Immature natural killer cell (primary cell): ENCODE measurements around the gene RUNDC1. TPM values are rescaled to one million over a fixed set of nuclear protein-coding genes. Genes with fewer than 3 reads are reported as not detected.
A peak's percentile ranks its signal among the peaks of the same experiment; 100 is the strongest.

ENCODE experiments used
- DNase-seq, 3 donors: peaks; one replicate each; pipeline ENCODE4 v3.0.0; 2022; ENCODE audit warnings: mixed read lengths in 1 of 3
- H3K27ac Mint-ChIP-seq, 6 donors: one replicate each; pipeline ENCODE4 v1.8.0; 2020; ENCODE audit warnings: mixed read lengths in 6 of 6, mild to moderate bottlenecking in 5 of 6, inconsistent platforms in 4 of 6, moderate library complexity in 3 of 6
- H3K27me3 Mint-ChIP-seq, 3 donors: one replicate each; pipeline ENCODE4 v1.8.0; 2020 to 2021; ENCODE audit warnings: low read depth in 3 of 3, mild to moderate bottlenecking in 3 of 3, mixed read lengths in 3 of 3, moderate library complexity in 3 of 3, inconsistent platforms in 1 of 3
- H3K36me3 Mint-ChIP-seq, 3 donors: one replicate each; pipeline ENCODE4 v1.8.0; 2020; ENCODE audit warnings: mixed read lengths in 3 of 3, inconsistent platforms in 2 of 3, mild to moderate bottlenecking in 2 of 3
- H3K4me1 Mint-ChIP-seq, 2 donors: one replicate each; pipeline ENCODE4 v1.8.0; 2020; ENCODE audit warnings: inconsistent platforms in 2 of 2, mild to moderate bottlenecking in 2 of 2, mixed read lengths in 2 of 2, moderate library complexity in 1 of 2
- H3K4me3 Mint-ChIP-seq, 5 donors: one replicate each; pipeline ENCODE4 v1.8.0; 2020; ENCODE audit warnings: mild to moderate bottlenecking in 5 of 5, mixed read lengths in 5 of 5, inconsistent platforms in 3 of 5, moderate library complexity in 3 of 5
- H3K9me3 Mint-ChIP-seq, 6 donors: one replicate each; pipeline ENCODE4 v1.8.0; 2020; ENCODE audit warnings: mild to moderate bottlenecking in 6 of 6, mixed read lengths in 6 of 6, inconsistent platforms in 4 of 6, moderate library complexity in 3 of 6
- polyA plus RNA-seq, 3 donors: library from polyadenylated mRNA; unstranded; fragments of 300-500 nt; fragmentation: Illumina TruSeq; gene quantifications; one replicate each; pipeline ENCODE4 v1.2.3, GENCODE V29; 2021

The RUNDC1 gene
- polyA plus RNA-seq, 3 donors from 2014 or later = 10.2 to 16.5 (median 13.0) TPM

GRCh38 chr17:43027091-43028032 lies 47.0 kb downstream of the RUNDC1 start:
- Mint-ChIP-seq H3K4me1 (peaks cover 10 to 14% of the 10 kb centered on the region in 2 donors), H3K4me3 (peak overlapping the region in 1 of 5 donors; percentile 52), H3K27me3 (peaks cover 4 to 9% (median 6%) of the 10 kb centered on the region in 3 donors), H3K36me3 (no peaks in the 10 kb centered on the region), H3K9me3 (no peaks in the 10 kb centered on the region), H3K27ac (peak overlapping the region in 2 of 6 donors; percentile 32 to 86)
- DNase-seq = no peak

GRCh38 chr17:43028221-43028861 lies 48.0 kb downstream of the RUNDC1 start:
- Mint-ChIP-seq H3K4me1 (peaks cover 10 to 14% of the 10 kb centered on the region in 2 donors), H3K9me3 (no peaks in the 10 kb centered on the region), H3K27ac (peak overlapping the region in 1 of 6 donors; percentile 30), H3K36me3 (no peaks in the 10 kb centered on the region), H3K27me3 (peaks cover 4 to 9% (median 6%) of the 10 kb centered on the region in 3 donors), H3K4me3 (no peak overlapping the region)
- DNase-seq = no peak

GRCh38 chr17:43030137-43030767 lies 49.9 kb downstream of the RUNDC1 start:
- H3K4me1 Mint-ChIP-seq = peaks cover 0 to 3% of the 10 kb centered on the region in 2 donors
- H3K9me3 Mint-ChIP-seq = no peaks in the 10 kb centered on the region
- no peak overlapping the region for H3K4me3 Mint-ChIP-seq
- peaks cover 0 to 3% (median 1%) of the 10 kb centered on the region in 3 donors for H3K27me3 Mint-ChIP-seq
- DNase-seq = no peak
- H3K27ac Mint-ChIP-seq = peak overlapping the region in 1 of 6 donors; percentile 42
- H3K36me3 Mint-ChIP-seq = no peaks in the 10 kb centered on the region

GRCh38 chr17:43031666-43032065 lies 51.3 kb downstream of the RUNDC1 start:
- Mint-ChIP-seq H3K27me3 (peaks cover 1 to 3% (median 1%) of the 10 kb centered on the region in 3 donors), H3K9me3 (no peaks in the 10 kb centered on the region), H3K4me1 (no peaks in the 10 kb centered on the region), H3K27ac (no peak overlapping the region), H3K4me3 (no peak overlapping the region), H3K36me3 (no peaks in the 10 kb centered on the region)
- no peak for DNase-seq

- Mint-ChIP-seq H3K27ac (no peak overlapping the region), H3K27me3 (peaks cover 0 to 1% (median under 1%) of the 10 kb centered on the region in 3 donors), H3K4me1 (no peaks in the 10 kb centered on the region), H3K4me3 (no peak overlapping the region), H3K36me3 (no peaks in the 10 kb centered on the region), H3K9me3 (no peaks in the 10 kb centered on the region)
- no peak for DNase-seq
These were observed 53.9 kb downstream of the RUNDC1 start for GRCh38 chr17:43033948-43034881.

GRCh38 chr17:43034894-43035293 lies 54.5 kb downstream of the RUNDC1 start:
- H3K9me3 Mint-ChIP-seq = no peaks in the 10 kb centered on the region
- no peak for DNase-seq
- H3K36me3 Mint-ChIP-seq = no peaks in the 10 kb centered on the region
- no peak overlapping the region for H3K4me3 Mint-ChIP-seq
- no peaks in the 10 kb centered on the region for H3K4me1 Mint-ChIP-seq
- no peak overlapping the region for H3K27ac Mint-ChIP-seq
- H3K27me3 Mint-ChIP-seq = peaks cover 0 to 1% (median 0%) of the 10 kb centered on the region in 3 donors

GRCh38 chr17:43039646-43040045 lies 59.3 kb downstream of the RUNDC1 start:
- H3K9me3 Mint-ChIP-seq = no peaks in the 10 kb centered on the region
- no peak overlapping the region for H3K4me3 Mint-ChIP-seq
- no peaks in the 10 kb centered on the region for H3K4me1 Mint-ChIP-seq
- no peak overlapping the region for H3K27ac Mint-ChIP-seq
- no peak for DNase-seq
- H3K27me3 Mint-ChIP-seq = peaks cover 0 to 1% (median 0%) of the 10 kb centered on the region in 3 donors
- H3K36me3 Mint-ChIP-seq = no peaks in the 10 kb centered on the region

GRCh38 chr17:43040655-43041054 lies 60.3 kb downstream of the RUNDC1 start:
- no peak overlapping the region for H3K27ac Mint-ChIP-seq
- no peaks in the 10 kb centered on the region for H3K4me1 Mint-ChIP-seq
- no peaks in the 10 kb centered on the region for H3K27me3 Mint-ChIP-seq
- no peak overlapping the region for H3K4me3 Mint-ChIP-seq
- no peak for DNase-seq
- H3K9me3 Mint-ChIP-seq = no peaks in the 10 kb centered on the region
- no peaks in the 10 kb centered on the region for H3K36me3 Mint-ChIP-seq

- Mint-ChIP-seq H3K27me3 (no peaks in the 10 kb centered on the region), H3K27ac (peak overlapping the region in 1 of 6 donors; percentile 23), H3K36me3 (no peaks in the 10 kb centered on the region), H3K9me3 (no peaks in the 10 kb centered on the region), H3K4me1 (no peaks in the 10 kb centered on the region), H3K4me3 (no peak overlapping the region)
- no peak for DNase-seq
These were observed 61.8 kb downstream of the RUNDC1 start for GRCh38 chr17:43042025-43042628.

Other genes starting within 250 kb of the RUNDC1 start
- 10 to 100 TPM in 2 of 3 donors, 1 to 10 TPM in 1; 9.8 to 32.3 (median 19.5) TPM for gene EZH1, start 235.5 kb upstream of the RUNDC1 start, polyA plus RNA-seq
- gene RAMP2, start 219.3 kb upstream of the RUNDC1 start, polyA plus RNA-seq = not detected
- 10 to 100 TPM; 60.2 to 94.1 (median 90.2) TPM for gene VPS25, start 207.1 kb upstream of the RUNDC1 start, polyA plus RNA-seq
- not detected for gene WNK4, start 200.0 kb upstream of the RUNDC1 start, polyA plus RNA-seq
- 100 to 1,000 TPM; 162 to 221 (median 186) TPM for gene COA3, start 181.9 kb upstream of the RUNDC1 start, polyA plus RNA-seq
- gene CNTD1, start 181.7 kb upstream of the RUNDC1 start, polyA plus RNA-seq = under 1 TPM in 2 of 3 donors, not detected in 1; 0.10 to 0.40 TPM
- gene BECN1, start 156.3 kb upstream of the RUNDC1 start, polyA plus RNA-seq = 100 to 1,000 TPM in 2 of 3 donors, 10 to 100 TPM in 1; 97.6 to 163 (median 135) TPM
- 100 to 1,000 TPM; 122 to 200 (median 161) TPM for gene PSME3, start 147.2 kb upstream of the RUNDC1 start, polyA plus RNA-seq
- under 1 TPM in 1 of 3 donors, not detected in 2; 0.12 TPM for gene AOC2, start 136.0 kb upstream of the RUNDC1 start, polyA plus RNA-seq
- gene AOC3, start 129.4 kb upstream of the RUNDC1 start, polyA plus RNA-seq = not detected
- gene G6PC1, start 79.8 kb upstream of the RUNDC1 start, polyA plus RNA-seq = not detected
- 10 to 100 TPM; 36.2 to 46.7 (median 36.4) TPM for gene AARSD1, start 16.1 kb upstream of the RUNDC1 start, polyA plus RNA-seq
- not detected for gene PTGES3L, start 485 bp upstream of the RUNDC1 start, polyA plus RNA-seq
- 1,000 to 10,000 TPM in 2 of 3 donors, 100 to 1,000 TPM in 1; 807 to 2,182 (median 1,177) TPM for gene RPL27, start 17.9 kb downstream of the RUNDC1 start, polyA plus RNA-seq
- 100 to 1,000 TPM; 127 to 130 (median 129) TPM for gene IFI35, start 26.2 kb downstream of the RUNDC1 start, polyA plus RNA-seq
- 10 to 100 TPM; 33.7 to 56.3 (median 34.5) TPM for gene VAT1, start 41.8 kb downstream of the RUNDC1 start, polyA plus RNA-seq
- not detected for gene RND2, start 44.7 kb downstream of the RUNDC1 start, polyA plus RNA-seq
- gene BRCA1, start 144.8 kb downstream of the RUNDC1 start, polyA plus RNA-seq = 1 to 10 TPM; 1.1 to 7.2 (median 5.8) TPM
- gene NBR1, start 190.6 kb downstream of the RUNDC1 start, polyA plus RNA-seq = 10 to 100 TPM; 59.3 to 96.7 (median 78.5) TPM
- gene TMEM106A, start 231.3 kb downstream of the RUNDC1 start, polyA plus RNA-seq = 1 to 10 TPM; 2.5 to 7.9 (median 3.5) TPM
- gene CCDC200, start 248.1 kb downstream of the RUNDC1 start, polyA plus RNA-seq = 1 to 10 TPM in 1 of 3 donors, not detected in 2; 1.2 TPM